Activated B cell treated with CpG ODN at 0.5 μM for 24 hours (primary cell): ENCODE data around the gene PCDHGA10. TPM values are rescaled to one million over a fixed set of nuclear protein-coding genes. Genes with fewer than 3 reads are reported as not detected.
"Not testable (repeated sequence)": the region's sequence is repeated elsewhere in the genome, so short reads cannot be mapped to it uniquely, and the experiment has no call there.

Experiments
- ATAC-seq: fragments of 200-7000 bp; cut with Tn5 transposase; one replicate; pipeline ENCODE4 v1.10.0; 2021; ENCODE audit warnings: low read depth, mild to moderate bottlenecking, moderate library complexity
- CTCF ChIA-PET: fragments of 350-600 bp; sonication (Branson Sonifier 250); formaldehyde crosslinking; loops from one replicate; lab custom pipeline; 2021; ENCODE audit warnings: antibody characterized with exemption; lab: Charles Lee
- POLR2A ChIA-PET: fragments of 350-600 bp; sonication (Branson Sonifier 250); formaldehyde crosslinking; loops from one replicate; lab custom pipeline; 2021; ENCODE audit warnings: antibody characterized with exemption; lab: Charles Lee
- DNase-seq: peaks from one replicate; pipeline ENCODE4 v3.0.0; 2022
- H3K27ac Mint-ChIP-seq: one replicate; pipeline ENCODE4 v1.8.0; 2020; ENCODE audit warnings: mixed read lengths
- H3K27me3 Mint-ChIP-seq: one replicate; pipeline ENCODE4 v1.8.0; 2021; ENCODE audit warnings: mixed read lengths
- H3K36me3 Mint-ChIP-seq: one replicate; pipeline ENCODE4 v1.8.0; 2021; ENCODE audit warnings: low read depth, mixed read lengths
- H3K4me1 Mint-ChIP-seq: one replicate; pipeline ENCODE4 v1.8.0; 2021; ENCODE audit warnings: mixed read lengths
- H3K4me3 Mint-ChIP-seq: one replicate; pipeline ENCODE4 v1.8.0; 2020; ENCODE audit warnings: mild to moderate bottlenecking, mixed read lengths
- H3K9me3 Mint-ChIP-seq: one replicate; pipeline ENCODE4 v1.8.0; 2020; ENCODE audit warnings: mixed read lengths
- intact Hi-C: fragments of 100-400 bp; cut with micrococcal nuclease; formaldehyde crosslinking; loops from one replicate; pipeline ENCODE4 v1.15.1; 2024
- total RNA-seq: library from RNA; stranded (reverse); gene quantifications from 2 replicates; pipeline ENCODE4 v1.2.3, GENCODE V29; 2022
- TF ChIP-seq, protein P1 (sequence below): fragments of 200-600 bp; IDR thresholded peaks from one replicate; pipeline ENCODE4 v1.8.0; 2022; ENCODE audit warnings: antibody characterized with exemption, mild to moderate bottlenecking

Gene PCDHGA10
- total RNA-seq, 1 donor from 2014 or later, result 1.3 TPM

DNA sequence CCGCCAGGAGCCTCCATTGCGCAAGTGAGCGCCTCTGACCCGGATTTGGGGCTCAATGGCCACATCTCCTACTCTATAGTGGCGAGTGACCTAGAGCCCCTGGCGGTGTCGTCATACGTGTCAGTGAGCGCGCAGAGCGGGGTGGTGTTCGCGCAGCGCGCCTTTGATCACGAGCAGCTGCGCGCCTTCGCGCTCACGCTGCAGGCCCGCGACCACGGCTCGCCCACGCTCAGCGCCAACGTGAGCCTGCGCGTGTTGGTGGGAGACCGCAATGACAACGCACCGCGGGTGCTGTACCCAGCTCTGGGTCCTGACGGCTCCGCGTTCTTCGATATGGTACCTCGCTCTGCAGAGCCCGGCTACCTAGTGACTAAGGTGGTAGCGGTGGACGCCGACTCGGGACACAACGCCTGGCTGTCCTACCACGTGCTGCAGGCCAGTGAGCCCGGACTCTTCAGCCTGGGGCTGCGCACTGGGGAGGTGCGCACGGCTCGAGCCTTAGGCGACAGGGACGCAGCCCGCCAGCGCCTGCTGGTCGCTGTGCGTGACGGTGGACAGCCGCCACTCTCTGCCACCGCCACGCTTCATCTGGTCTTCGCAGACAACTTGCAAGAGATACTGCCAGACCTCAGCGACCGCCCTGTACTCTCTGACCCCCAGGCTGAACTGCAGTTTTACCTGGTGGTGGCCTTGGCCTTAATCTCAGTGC is 3.0 kb upstream of the PCDHGA10 start:
- ChIA-PET POLR2A (no interaction called here), CTCF (no interaction called here)
- DNase-seq (no peak), ATAC-seq (no peak)
- Mint-ChIP-seq H3K9me3 (peaks cover 19% of the 10 kb centered on the region), H3K4me1 (peaks cover 18% of the 10 kb centered on the region), H3K27ac (no peak overlapping the region), H3K36me3 (peaks cover 2% of the 10 kb centered on the region), H3K4me3 (no peak overlapping the region), H3K27me3 (peaks cover 50% of the 10 kb centered on the region)
- intact Hi-C loops, result loop anchor here (5.0 to 10.0 kb wide), 3 partner anchors 37 to 465 kb away; partner anchors contain the start of genes PCDH1, PCDHGA6, PCDHGB3 and TAF7
- TF ChIP-seq, protein P1, sequence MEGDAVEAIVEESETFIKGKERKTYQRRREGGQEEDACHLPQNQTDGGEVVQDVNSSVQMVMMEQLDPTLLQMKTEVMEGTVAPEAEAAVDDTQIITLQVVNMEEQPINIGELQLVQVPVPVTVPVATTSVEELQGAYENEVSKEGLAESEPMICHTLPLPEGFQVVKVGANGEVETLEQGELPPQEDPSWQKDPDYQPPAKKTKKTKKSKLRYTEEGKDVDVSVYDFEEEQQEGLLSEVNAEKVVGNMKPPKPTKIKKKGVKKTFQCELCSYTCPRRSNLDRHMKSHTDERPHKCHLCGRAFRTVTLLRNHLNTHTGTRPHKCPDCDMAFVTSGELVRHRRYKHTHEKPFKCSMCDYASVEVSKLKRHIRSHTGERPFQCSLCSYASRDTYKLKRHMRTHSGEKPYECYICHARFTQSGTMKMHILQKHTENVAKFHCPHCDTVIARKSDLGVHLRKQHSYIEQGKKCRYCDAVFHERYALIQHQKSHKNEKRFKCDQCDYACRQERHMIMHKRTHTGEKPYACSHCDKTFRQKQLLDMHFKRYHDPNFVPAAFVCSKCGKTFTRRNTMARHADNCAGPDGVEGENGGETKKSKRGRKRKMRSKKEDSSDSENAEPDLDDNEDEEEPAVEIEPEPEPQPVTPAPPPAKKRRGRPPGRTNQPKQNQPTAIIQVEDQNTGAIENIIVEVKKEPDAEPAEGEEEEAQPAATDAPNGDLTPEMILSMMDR, result no peak

DNA sequence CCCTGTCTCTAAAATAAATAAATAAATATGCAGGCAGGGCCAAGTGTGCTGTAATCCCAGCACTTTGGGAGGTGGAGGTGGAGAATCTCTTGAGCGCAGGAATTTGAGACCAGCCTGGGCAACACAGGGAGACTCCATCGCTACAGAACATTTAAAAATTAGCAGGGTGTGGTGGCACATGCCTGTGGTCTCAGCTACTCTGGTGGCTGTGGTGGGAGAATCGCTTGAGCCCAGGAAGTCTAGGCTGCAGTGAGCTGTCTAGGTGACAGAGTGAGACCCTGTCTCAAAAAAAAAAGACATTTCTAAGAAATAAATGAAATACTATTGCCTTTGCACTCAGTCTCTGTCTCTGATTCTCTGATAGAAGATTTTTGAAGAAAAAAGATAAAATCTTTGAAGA is 1.2 kb upstream of the PCDHGA10 start:
- ATAC-seq (no peak), DNase-seq (no peak)
- ChIA-PET CTCF (interaction anchor here (3.4 kb wide), 1 partner anchor 152 kb away, joined by 38 read pairs; no protein-coding TSS in a partner anchor), POLR2A (no interaction called here)
- H3K27ac Mint-ChIP-seq, result no peak overlapping the region
- peaks cover 14% of the 10 kb centered on the region for H3K9me3 Mint-ChIP-seq
- intact Hi-C loops, result loop anchor here (5.0 to 10.0 kb wide), 3 partner anchors 39 to 463 kb away; partner anchors contain the start of genes PCDH1, PCDHGA6, PCDHGB3 and TAF7
- H3K27me3 Mint-ChIP-seq, result peaks cover 46% of the 10 kb centered on the region
- no peak overlapping the region for H3K4me3 Mint-ChIP-seq
- TF ChIP-seq, protein P1, result no peak
- H3K36me3 Mint-ChIP-seq, result peaks cover 2% of the 10 kb centered on the region
- H3K4me1 Mint-ChIP-seq, result peaks cover 18% of the 10 kb centered on the region

DNA sequence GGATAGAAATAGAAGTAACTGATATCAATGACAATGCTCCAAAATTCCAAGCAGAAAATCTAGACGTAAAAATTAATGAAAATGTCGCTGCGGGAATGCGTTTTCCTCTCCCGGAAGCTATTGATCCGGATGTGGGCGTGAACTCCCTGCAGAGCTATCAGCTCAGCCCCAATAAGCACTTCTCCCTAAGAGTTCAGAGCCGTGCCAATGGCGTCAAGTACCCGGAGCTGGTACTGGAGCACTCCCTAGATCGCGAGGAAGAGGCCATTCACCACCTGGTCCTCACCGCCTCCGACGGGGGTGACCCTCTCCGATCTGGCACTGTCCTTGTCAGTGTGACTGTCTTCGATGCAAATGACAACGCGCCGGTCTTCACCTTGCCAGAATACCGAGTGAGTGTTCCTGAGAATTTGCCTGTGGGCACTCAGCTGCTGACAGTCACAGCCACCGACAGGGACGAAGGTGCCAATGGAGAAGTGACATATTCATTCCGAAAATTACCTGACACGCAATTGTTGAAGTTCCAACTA is 818 bp downstream of the PCDHGA10 start:
- Mint-ChIP-seq H3K9me3 (peaks cover 18% of the 10 kb centered on the region), H3K27ac (no peak overlapping the region), H3K27me3 (peaks cover 55% of the 10 kb centered on the region), H3K36me3 (peaks cover 4% of the 10 kb centered on the region), H3K4me1 (peaks cover 21% of the 10 kb centered on the region), H3K4me3 (peak overlapping the region; percentile 86)
- TF ChIP-seq, protein P1, result no peak
- no peak for DNase-seq
- intact Hi-C loops, result loop anchor here (1.0 to 10.0 kb wide), 4 partner anchors 41 to 461 kb away; partner anchors contain the start of genes PCDH1, PCDHGA6, PCDHGB3 and TAF7
- ChIA-PET CTCF (interaction anchor here (1.0 to 3.6 kb wide), 11 partner anchors 17 to 157 kb away, joined by 3 to 38 read pairs (median 7); partner anchors contain the start of genes PCDHGA12, PCDHGC3 and TAF7), POLR2A (no interaction called here)
- no peak for ATAC-seq

DNA sequence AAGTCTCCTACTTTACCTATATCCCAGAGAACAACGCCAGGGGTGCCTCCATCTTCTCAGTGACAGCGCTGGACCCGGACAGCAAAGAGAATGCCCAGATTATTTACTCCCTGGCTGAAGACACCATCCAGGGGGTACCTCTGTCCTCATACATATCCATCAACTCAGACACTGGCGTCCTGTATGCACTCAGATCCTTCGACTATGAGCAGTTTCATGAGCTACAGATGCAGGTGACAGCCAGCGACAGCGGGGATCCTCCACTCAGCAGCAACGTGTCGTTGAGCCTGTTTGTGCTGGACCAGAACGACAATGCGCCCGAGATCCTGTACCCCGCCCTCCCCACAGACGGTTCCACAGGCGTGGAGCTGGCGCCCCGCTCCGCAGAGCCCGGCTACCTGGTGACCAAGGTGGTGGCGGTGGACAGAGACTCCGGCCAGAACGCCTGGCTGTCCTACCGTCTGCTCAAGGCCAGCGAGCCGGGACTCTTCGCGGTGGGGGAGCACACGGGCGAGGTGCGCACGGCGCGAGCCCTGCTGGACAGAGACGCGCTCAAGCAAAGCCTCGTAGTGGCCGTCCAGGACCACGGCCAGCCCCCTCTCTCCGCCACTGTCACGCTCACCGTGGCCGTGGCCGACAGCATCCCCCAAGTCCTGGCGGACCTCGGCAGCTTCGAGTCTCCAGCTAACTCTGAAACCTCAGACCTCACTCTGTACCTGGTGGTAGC is 1.9 kb downstream of the PCDHGA10 start:
- ATAC-seq, H3K36me3 Mint-ChIP-seq, POLR2A ChIA-PET, H3K4me3 Mint-ChIP-seq, H3K27ac Mint-ChIP-seq, DNase-seq: not testable (repeated sequence)
- intact Hi-C loops, result loop anchor here (5.0 to 10.0 kb wide), 3 partner anchors 42 to 460 kb away; partner anchors contain the start of genes PCDH1, PCDHGA6, PCDHGB3 and TAF7
- Mint-ChIP-seq H3K4me1 (peaks cover 21% of the 10 kb centered on the region), H3K9me3 (peaks cover 14% of the 10 kb centered on the region), H3K27me3 (peaks cover 52% of the 10 kb centered on the region)
- CTCF ChIA-PET, result interaction anchor here (3.0 to 3.6 kb wide), 3 partner anchors 110 to 149 kb away, joined by 15 to 38 read pairs (median 22); no protein-coding TSS in a partner anchor

DNA sequence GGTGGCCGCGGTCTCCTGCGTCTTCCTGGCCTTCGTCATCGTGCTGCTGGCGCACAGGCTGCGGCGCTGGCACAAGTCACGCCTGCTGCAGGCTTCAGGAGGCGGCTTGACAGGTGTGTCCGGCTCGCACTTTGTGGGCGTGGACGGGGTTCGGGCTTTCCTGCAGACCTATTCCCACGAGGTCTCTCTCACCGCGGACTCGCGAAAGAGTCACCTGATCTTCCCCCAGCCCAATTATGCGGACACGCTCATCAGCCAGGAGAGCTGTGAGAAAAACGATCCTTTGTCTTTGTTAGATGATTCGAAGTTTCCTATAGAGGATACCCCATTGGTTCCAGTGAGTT is 2.5 kb downstream of the PCDHGA10 start:
- CTCF ChIA-PET, result interaction anchor here (0.9 to 3.6 kb wide), 2 partner anchors 143 to 152 kb away, joined by 3 to 22 read pairs; no protein-coding TSS in a partner anchor
- peak overlapping the region; percentile 32 for H3K4me3 Mint-ChIP-seq
- not testable (repeated sequence) for ATAC-seq, H3K27ac Mint-ChIP-seq, DNase-seq, H3K36me3 Mint-ChIP-seq
- peaks cover 53% of the 10 kb centered on the region for H3K27me3 Mint-ChIP-seq
- H3K4me1 Mint-ChIP-seq, result peaks cover 21% of the 10 kb centered on the region
- intact Hi-C loops, result loop anchor here (10.0 kb wide), 1 partner anchor 460 kb away; the partner anchor contains the start of gene PCDH1
- POLR2A ChIA-PET, result interaction anchor here (0.7 kb wide), 1 partner anchor 854 kb away, joined by 3 read pairs; no protein-coding TSS in a partner anchor
- H3K9me3 Mint-ChIP-seq, result peaks cover 15% of the 10 kb centered on the region

DNA sequence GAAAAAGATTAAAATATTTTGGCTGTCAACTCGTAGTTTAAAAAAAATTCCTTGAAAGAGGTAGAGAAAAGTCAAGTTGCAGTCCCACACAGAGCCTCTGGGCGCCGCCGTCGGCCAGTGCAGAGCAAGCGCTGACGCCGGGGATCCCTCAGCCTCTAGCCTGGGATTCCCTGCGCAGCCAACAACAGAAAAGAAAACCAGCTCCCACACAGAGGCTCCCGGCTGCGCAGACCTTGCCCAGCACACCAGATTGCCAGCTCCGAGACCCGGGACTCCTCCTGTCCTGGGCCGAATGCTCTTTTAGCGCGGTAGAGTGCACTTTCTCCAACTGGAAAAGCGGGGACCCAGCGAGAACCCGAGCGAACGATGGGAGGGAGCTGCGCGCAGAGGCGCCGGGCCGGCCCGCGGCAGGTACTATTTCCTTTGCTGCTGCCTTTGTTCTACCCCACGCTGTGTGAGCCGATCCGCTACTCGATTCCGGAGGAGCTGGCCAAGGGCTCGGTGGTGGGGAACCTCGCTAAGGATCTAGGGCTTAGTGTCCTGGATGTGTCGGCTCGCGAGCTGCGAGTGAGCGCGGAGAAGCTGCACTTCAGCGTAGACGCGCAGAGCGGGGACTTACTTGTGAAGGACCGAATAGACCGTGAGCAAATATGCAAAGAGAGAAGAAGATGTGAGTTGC is 4.8 kb downstream of the PCDHGA10 start, which contains the start of gene PCDHGB7:
PCDHGB7 (plus strand) TSS at position 184 of the 679 bp plus-strand sequence; CDS start at position 367, 183 bp downstream.
- H3K27ac Mint-ChIP-seq, H3K36me3 Mint-ChIP-seq, DNase-seq: not testable (repeated sequence)
- POLR2A ChIA-PET, result interaction anchor here (1.0 kb wide), 1 partner anchor 150 kb away, joined by 3 read pairs; no protein-coding TSS in a partner anchor
- peaks cover 28% of the 10 kb centered on the region for H3K4me1 Mint-ChIP-seq
- H3K9me3 Mint-ChIP-seq, result peaks cover 19% of the 10 kb centered on the region
- CTCF ChIA-PET, result interaction anchor here (1.3 to 3.0 kb wide), 3 partner anchors 10 to 147 kb away, joined by 3 to 16 read pairs (median 12); no protein-coding TSS in a partner anchor
- intact Hi-C loops, result loop anchor here (1.0 to 10.0 kb wide), 2 partner anchors 107 to 457 kb away; partner anchors contain the start of gene PCDH1
- H3K4me3 Mint-ChIP-seq, result peak within 1 kb of the TSS; percentile 64
- peak; percentile 73 for ATAC-seq
- peaks cover 57% of the 10 kb centered on the region for H3K27me3 Mint-ChIP-seq
